Right lobe of liver (tissue), 6 donors: ENCODE results near the gene PROK1. TPM values are rescaled to one million over a fixed set of nuclear protein-coding genes. Genes with fewer than 3 reads are reported as not detected.
A peak's percentile ranks its signal among the peaks of the same experiment; 100 is the strongest.

Source experiments
- ATAC-seq, 4 donors: fragments of 200-7000 bp; cut with Tn5 transposase; one replicate each; pipeline ENCODE4 v1.9.1; 2020; ENCODE audit warnings: mild to moderate bottlenecking in 4 of 4, moderate library complexity in 4 of 4
- DNase-seq, 3 donors: peaks; one replicate each; pipeline ENCODE4 v3.0.0-alpha.2; 2020
- H3K27ac ChIP-seq, 3 donors: fragments of 200-600 bp; one replicate each; pipeline ENCODE4 v1.8.0; 2022
- H3K27me3 ChIP-seq, 2 donors: fragments of 200-600 bp; one replicate each; pipeline ENCODE4 v1.8.0; 2022
- H3K36me3 ChIP-seq, 4 donors: fragments of 200-600 bp; sonication (generic) in 1 of 4; one replicate each; pipeline versions ENCODE4 v1.5.1 to v1.8.0; 2017 to 2022; ENCODE audit warnings: control low read depth in 1 of 4
- H3K4me1 ChIP-seq, 4 donors: fragments of 200-600 bp; sonication (generic) in 1 of 4; one replicate each; pipeline versions ENCODE4 v1.5.1 to v1.8.0; 2017 to 2022; ENCODE audit warnings: control low read depth in 1 of 4
- H3K4me3 ChIP-seq, 3 donors: fragments of 200-600 bp; one replicate each; pipeline ENCODE4 v1.8.0; 2022
- H3K9me3 ChIP-seq, 4 donors: fragments of 200-600 bp; sonication (generic) in 1 of 4; one replicate each; pipeline versions ENCODE4 v1.5.1 to v1.8.0; 2017 to 2022; ENCODE audit warnings: control low read depth in 1 of 4
- POLR2A ChIP-seq: fragments of 450-650 bp; IDR thresholded peaks from one replicate; pipeline ENCODE4 v1.6.1; 2017; ENCODE audit warnings: antibody characterized with exemption, mild to moderate bottlenecking
- WGBS: methylation state at CpG from one replicate; pipeline ENCODE4 v1.1.6; 2018; ENCODE audit warnings: low coverage, low lambda C conversion rate; ENCODE audit not compliant: insufficient coverage; ENCODE audit errors: missing lambda C conversion rate; 5-methylcytosine and 5-hydroxymethylcytosine counted together
- intact Hi-C, 2 donors: fragments of 100-400 bp; cut with DNase I; formaldehyde crosslinking; loops; one replicate each; pipeline versions ENCODE4 v1.11.2 to v1.14.1; 2022
- total RNA-seq, 6 experiments: library from RNA; depleted of rRNA in 2 of 6; stranded (reverse); fragments of >200 nt in 2 of 6; fragmentation: NEBNext Ultra II Directional in 3 of 6; extraction: Animal tissue kit (Norgen Biotek cat#: 25700) in 3 of 6; gene quantifications; one replicate each; pipeline versions ENCODE4 v1.1.0 to v1.2.4, GENCODE V29; 2016 to 2023
- TF ChIP-seq, protein P1 (sequence below), 4 donors: fragments of 200-600 bp in 3 of 4; fragments of 450-650 bp in 1 of 4; IDR thresholded peaks; one replicate each; pipeline versions ENCODE4 v1.5.1 to v1.8.0; 2016 to 2022; ENCODE audit warnings: antibody characterized with exemption in 4 of 4, mild to moderate bottlenecking in 2 of 4
- donor health status: DM: no; HTN: yes; CAD: no.
- donor health status: DM: no; HTN: no; CAD: no.
- donor health status: DM: no; HTN: no; CAD: no.
- donor health status: DM: no; HTN: yes; CAD: no.
- donor health status: DM: no; HTN: yes; CAD: no.

The PROK1 gene
- total RNA-seq, 6 experiments from 2014 or later: not detected

GRCh38 chr1:110498270-110498669 is 47.3 kb downstream of the PROK1 start:
- no peaks in the 10 kb centered on the region for H3K9me3 ChIP-seq
- no peak for TF ChIP-seq POLR2A
- TF ChIP-seq, protein P1, sequence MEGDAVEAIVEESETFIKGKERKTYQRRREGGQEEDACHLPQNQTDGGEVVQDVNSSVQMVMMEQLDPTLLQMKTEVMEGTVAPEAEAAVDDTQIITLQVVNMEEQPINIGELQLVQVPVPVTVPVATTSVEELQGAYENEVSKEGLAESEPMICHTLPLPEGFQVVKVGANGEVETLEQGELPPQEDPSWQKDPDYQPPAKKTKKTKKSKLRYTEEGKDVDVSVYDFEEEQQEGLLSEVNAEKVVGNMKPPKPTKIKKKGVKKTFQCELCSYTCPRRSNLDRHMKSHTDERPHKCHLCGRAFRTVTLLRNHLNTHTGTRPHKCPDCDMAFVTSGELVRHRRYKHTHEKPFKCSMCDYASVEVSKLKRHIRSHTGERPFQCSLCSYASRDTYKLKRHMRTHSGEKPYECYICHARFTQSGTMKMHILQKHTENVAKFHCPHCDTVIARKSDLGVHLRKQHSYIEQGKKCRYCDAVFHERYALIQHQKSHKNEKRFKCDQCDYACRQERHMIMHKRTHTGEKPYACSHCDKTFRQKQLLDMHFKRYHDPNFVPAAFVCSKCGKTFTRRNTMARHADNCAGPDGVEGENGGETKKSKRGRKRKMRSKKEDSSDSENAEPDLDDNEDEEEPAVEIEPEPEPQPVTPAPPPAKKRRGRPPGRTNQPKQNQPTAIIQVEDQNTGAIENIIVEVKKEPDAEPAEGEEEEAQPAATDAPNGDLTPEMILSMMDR (IDR thresholded peaks at IDR 0.05): no peak
- no peaks in the 10 kb centered on the region for H3K27me3 ChIP-seq
- no peak for DNase-seq
- intact Hi-C loops: no loop called here
- WGBS: 47% methylated on average over 5 of the region's 6 CpGs
- ATAC-seq: no peak
- H3K27ac ChIP-seq: no peak overlapping the region
- H3K4me1 ChIP-seq: no peaks in the 10 kb centered on the region
- no peaks in the 10 kb centered on the region for H3K36me3 ChIP-seq
- H3K4me3 ChIP-seq: no peak overlapping the region

- H3K4me1 ChIP-seq: no peaks in the 10 kb centered on the region
- no peak for DNase-seq
- no peaks in the 10 kb centered on the region for H3K36me3 ChIP-seq
- 49% methylated on average over 3 of the region's 6 CpGs for WGBS
- no peaks in the 10 kb centered on the region for H3K9me3 ChIP-seq
- intact Hi-C loops: no loop called here
- no peak overlapping the region for H3K4me3 ChIP-seq
- no peak overlapping the region for H3K27ac ChIP-seq
- TF ChIP-seq, protein P1 (IDR thresholded peaks at IDR 0.05): no peak
- TF ChIP-seq POLR2A: no peak
- peak in 2 of 4 donors; percentile 43 to 63 for ATAC-seq
- no peaks in the 10 kb centered on the region for H3K27me3 ChIP-seq
These were observed 50.7 kb downstream of the PROK1 start for GRCh38 chr1:110501488-110502132.

- intact Hi-C loops: no loop called here
- no peaks in the 10 kb centered on the region for H3K9me3 ChIP-seq
- DNase-seq (no peak), ATAC-seq (peak; percentile 16 to 54 (median 42))
- no peak overlapping the region for H3K4me3 ChIP-seq
- H3K27ac ChIP-seq: no peak overlapping the region
- H3K27me3 ChIP-seq: no peaks in the 10 kb centered on the region
- TF ChIP-seq, protein P1 (IDR thresholded peaks at IDR 0.05): no peak
- TF ChIP-seq POLR2A: no peak
- H3K36me3 ChIP-seq: no peaks in the 10 kb centered on the region
- H3K4me1 ChIP-seq: no peaks in the 10 kb centered on the region
- 26% methylated on average over 6 of the region's 8 CpGs for WGBS
These were observed 51.6 kb downstream of the PROK1 start for GRCh38 chr1:110502402-110503151.

GRCh38 chr1:110503471-110503870 is 52.5 kb downstream of the PROK1 start:
- H3K27ac ChIP-seq: no peak overlapping the region
- no peaks in the 10 kb centered on the region for H3K27me3 ChIP-seq
- WGBS: 66% methylated on average over 3 of the region's 5 CpGs
- ATAC-seq: no peak
- intact Hi-C loops: no loop called here
- TF ChIP-seq, protein P1 (IDR thresholded peaks at IDR 0.05): no peak
- TF ChIP-seq POLR2A: no peak
- no peaks in the 10 kb centered on the region for H3K36me3 ChIP-seq
- no peak overlapping the region for H3K4me3 ChIP-seq
- H3K4me1 ChIP-seq: no peaks in the 10 kb centered on the region
- no peak for DNase-seq
- H3K9me3 ChIP-seq: no peaks in the 10 kb centered on the region
